Bronchial epithelial cell (primary cell): Measurements from ENCODE around the gene CELF2. TPM values are rescaled to one million over a fixed set of nuclear protein-coding genes. Genes with fewer than 3 reads are reported as not detected.

ENCODE experiments used
- DNase-seq: peaks from one replicate; pipeline ENCODE4 v3.0.0-alpha.2; 2010; ENCODE audit warnings: low read depth
- FAIRE-seq: peaks from 2 replicates; lab custom pipeline; 2011; peaks lifted over from hg19 to GRCh38; lab: Jason Lieb, UNC
- H3K27me3 ChIP-seq: 2 replicates; pipeline ENCODE4 v1.5.1; 2011; ENCODE audit warnings: low read length; ENCODE audit not compliant: control insufficient read depth, insufficient read depth
- H3K36me3 ChIP-seq: 2 replicates; pipeline ENCODE4 v1.5.1; 2011; ENCODE audit warnings: low read length; ENCODE audit not compliant: control insufficient read depth, insufficient read depth
- H3K4me3 ChIP-seq: 2 replicates; pipeline ENCODE4 v1.5.1; 2011; ENCODE audit warnings: mild to moderate bottlenecking, low read depth, low read length, control low read depth
- CTCF ChIP-seq: IDR thresholded peaks from 2 replicates; pipeline ENCODE4 v1.5.1; 2011; ENCODE audit warnings: mild to moderate bottlenecking, moderate library complexity, low read length, control low read depth, inconsistent platforms; ENCODE audit not compliant: insufficient read depth, severe bottlenecking
- total RNA-seq: library from RNA; depleted of rRNA; stranded (reverse); fragments of >200 nt; gene quantifications from 2 replicates; pipeline ENCODE4 v1.2.1, GENCODE V29; 2014

The CELF2 gene
- total RNA-seq, 1 donor from 2014 or later: 2.1 TPM

DNA sequence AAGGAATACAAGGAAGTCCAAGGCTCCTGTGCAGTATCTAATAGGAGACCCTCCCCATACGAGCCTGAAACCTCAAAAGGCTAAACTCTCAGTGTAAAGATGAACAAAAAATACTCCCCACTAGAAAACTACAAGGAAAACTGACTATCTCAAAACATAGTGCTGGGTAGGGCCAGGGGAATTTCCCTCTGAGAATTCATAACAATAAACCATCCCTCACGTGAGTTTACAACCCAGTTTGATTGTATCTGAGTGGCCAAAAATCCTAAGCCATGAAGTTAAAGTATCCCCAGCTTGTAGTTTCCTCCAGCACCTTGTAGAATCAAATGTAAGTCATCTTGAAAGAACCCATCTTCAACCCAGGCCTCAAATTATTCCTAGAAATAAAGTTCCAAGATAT is 293.4 kb downstream of the CELF2 start:
- Histone ChIP-seq H3K4me3 (no peak overlapping the region), H3K36me3 (no peaks in the 10 kb centered on the region), H3K27me3 (no peaks in the 10 kb centered on the region)
- FAIRE-seq (no peak), DNase-seq (no peak)
- no peak for TF ChIP-seq CTCF

- Histone ChIP-seq H3K27me3 (no peaks in the 10 kb centered on the region), H3K4me3 (no peak overlapping the region), H3K36me3 (no peaks in the 10 kb centered on the region)
- DNase-seq: no peak
- FAIRE-seq: no peak
- TF ChIP-seq CTCF: no peak
These were observed 295.8 kb downstream of the CELF2 start for GRCh38 chr10:11313463-11313862.

GRCh38 chr10:11317936-11318670 is 300.4 kb downstream of the CELF2 start:
- no peak for FAIRE-seq
- Histone ChIP-seq H3K36me3 (no peaks in the 10 kb centered on the region), H3K27me3 (no peaks in the 10 kb centered on the region), H3K4me3 (no peak overlapping the region)
- TF ChIP-seq CTCF: no peak
- no peak for DNase-seq

DNA sequence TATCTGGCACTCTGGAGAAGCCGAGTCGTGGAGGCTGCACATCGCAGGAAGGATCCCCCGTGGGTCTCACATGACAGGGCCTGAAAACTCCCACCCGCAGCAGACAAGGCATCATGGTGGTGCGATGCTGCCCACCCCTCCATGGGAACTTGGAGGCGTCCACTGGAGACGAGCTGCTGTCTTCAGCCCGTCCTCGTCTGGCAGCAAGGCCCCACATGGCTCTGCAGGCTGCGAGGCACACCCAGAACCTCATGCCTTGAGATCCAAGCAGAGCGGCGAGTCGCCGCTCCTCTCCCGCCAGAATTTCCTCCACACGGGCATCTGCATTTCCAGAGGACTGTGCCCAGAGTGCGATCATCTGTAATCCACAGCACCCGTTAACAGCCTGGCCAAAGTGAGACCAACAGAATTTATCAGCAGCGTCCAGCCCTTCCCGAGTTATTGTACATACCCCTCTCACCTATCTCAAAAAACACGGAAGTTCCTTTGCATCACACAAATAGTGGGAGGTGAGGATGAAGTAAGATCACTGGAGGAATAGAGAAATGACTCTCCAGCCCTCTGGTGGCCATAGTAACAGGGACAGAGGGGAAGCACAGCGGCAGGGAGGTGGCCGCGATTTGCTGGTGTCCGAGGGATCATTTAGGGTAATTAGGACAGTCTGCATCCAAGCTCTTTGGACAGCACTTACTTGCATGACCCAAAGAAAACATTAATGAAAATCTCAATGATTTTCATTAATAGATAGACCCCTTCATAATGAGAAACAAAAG is 301.3 kb downstream of the CELF2 start:
- H3K36me3 ChIP-seq: no peaks in the 10 kb centered on the region

GRCh38 chr10:11319990-11320602 is 302.4 kb downstream of the CELF2 start:
- H3K27me3 ChIP-seq: no peaks in the 10 kb centered on the region
- H3K4me3 ChIP-seq: no peak overlapping the region
- H3K36me3 ChIP-seq: no peaks in the 10 kb centered on the region
- FAIRE-seq: no peak
- no peak for TF ChIP-seq CTCF
- DNase-seq: no peak

More for the DNA sequence above, 301.3 kb downstream of the CELF2 start:
- no peak for FAIRE-seq
- no peak for DNase-seq
- Histone ChIP-seq H3K27me3 (no peaks in the 10 kb centered on the region), H3K4me3 (no peak overlapping the region)
- no peak for TF ChIP-seq CTCF
